Glomerular endothelial cell (primary cell): ENCODE measurements around the gene TXLNB. TPM values are rescaled to one million over a fixed set of nuclear protein-coding genes. Genes with fewer than 3 reads are reported as not detected.

Experiments
- total RNA-seq: library from RNA; depleted of rRNA; stranded (reverse); fragments of >200 nt; gene quantifications from 2 replicates; pipeline ENCODE4 v1.2.3, GENCODE V29; 2015

Gene TXLNB
- total RNA-seq, 1 donor from 2014 or later = 0.99 TPM

Other genes with a start within 250 kb of the TXLNB start
- 16.4 and 19.3 TPM in 2 replicates for gene HECA, start 156.9 kb downstream of the TXLNB start, total RNA-seq
- 86.6 and 104 TPM in 2 replicates for gene CITED2, start 82.7 kb upstream of the TXLNB start, total RNA-seq